B cell (primary cell): ENCODE measurements around the gene CAMK2D. TPM values are rescaled to one million over a fixed set of nuclear protein-coding genes. Genes with fewer than 3 reads are reported as not detected.

ENCODE experiments used
- ATAC-seq: fragments of 200-7000 bp; cut with Tn5 transposase; one replicate; pipeline ENCODE4 v1.10.0; 2021; ENCODE audit warnings: low read depth, mild to moderate bottlenecking, moderate number of reproducible peaks, moderate library complexity
- CTCF ChIA-PET: fragments of 350-600 bp; sonication (Branson Sonifier 250); formaldehyde crosslinking; loops from one replicate; lab custom pipeline; 2021; ENCODE audit warnings: antibody characterized with exemption, inconsistent platforms; lab: Charles Lee
- POLR2A ChIA-PET: fragments of 350-600 bp; sonication (Branson Sonifier 250); formaldehyde crosslinking; loops from one replicate; lab custom pipeline; 2021; ENCODE audit warnings: antibody characterized with exemption; lab: Charles Lee
- DNase-seq: peaks from one replicate; pipeline ENCODE4 v3.0.0; 2013
- H2AFZ ChIP-seq: 2 replicates; pipeline ENCODE4 v1.6.1; 2012; ENCODE audit warnings: mild to moderate bottlenecking, low read depth, low read length; ENCODE audit not compliant: insufficient read depth, poor library complexity, severe bottlenecking
- H3K27ac ChIP-seq, 2 donors: 1 replicate in 1 of 2; 2 replicates in 1 of 2; pipeline ENCODE4 v1.5.1; 2012 to 2013; ENCODE audit warnings: low read length in 2 of 2, mild to moderate bottlenecking in 2 of 2, moderate library complexity in 1 of 2
- H3K27me3 ChIP-seq, 4 experiments: fragments of 200-600 bp in 1 of 4; sonication (generic) in 1 of 4; replicated peaks in 1 of 4; 1 replicate in 2 of 4; 2 replicates in 2 of 4; pipeline versions ENCODE4 v1.6.1 to v1.7.0; 2013 to 2016; ENCODE audit warnings: low read length in 3 of 4, mild to moderate bottlenecking in 2 of 4, mixed read lengths in 1 of 4, moderate library complexity in 1 of 4; ENCODE audit not compliant: insufficient read depth in 4 of 4, control insufficient read depth in 3 of 4; ENCODE audit errors: control extremely low read depth in 1 of 4
- H3K36me3 ChIP-seq, 2 experiments: replicated peaks in 1 of 2; 1 replicate in 1 of 2; 2 replicates in 1 of 2; pipeline versions ENCODE4 v1.6.1 to v1.7.1; 2013; ENCODE audit warnings: low read length in 1 of 2; ENCODE audit not compliant: insufficient read depth in 2 of 2, control insufficient read depth in 1 of 2; ENCODE audit errors: control extremely low read depth in 1 of 2, extremely low read depth in 1 of 2
- H3K4me1 ChIP-seq, 2 donors: fragments of 200-600 bp in 1 of 2; sonication (generic) in 1 of 2; 1 replicate in 1 of 2; 2 replicates in 1 of 2; pipeline versions ENCODE4 v1.5.1 to v1.6.1; 2013 to 2017; ENCODE audit warnings: low read length in 2 of 2; ENCODE audit not compliant: control insufficient read depth in 2 of 2, insufficient read depth in 2 of 2
- H3K4me2 ChIP-seq: replicated peaks from 2 replicates; pipeline ENCODE3; 2012; ENCODE audit warnings: mild to moderate bottlenecking, low read depth, low read length; ENCODE audit not compliant: poor library complexity, severe bottlenecking
- H3K4me3 ChIP-seq, 5 experiments: fragments of 200-600 bp in 1 of 5; sonication (generic) in 1 of 5; 1 replicate in 3 of 5; 2 replicates in 2 of 5; pipeline versions ENCODE4 v1.5.1 to v1.7.0; 2011 to 2016; ENCODE audit warnings: low read length in 4 of 5, mild to moderate bottlenecking in 4 of 5, low read depth in 2 of 5, control low read depth in 1 of 5, moderate library complexity in 1 of 5; ENCODE audit not compliant: insufficient read depth in 1 of 5; ENCODE audit errors: control extremely low read depth in 1 of 5, extremely low read depth in 1 of 5
- H3K79me2 ChIP-seq: fragments of 200-600 bp; sonication (generic); one replicate; pipeline ENCODE4 v1.6.0; 2016; ENCODE audit warnings: low read length; ENCODE audit not compliant: control insufficient read depth, insufficient read depth
- H3K9ac ChIP-seq: fragments of 200-600 bp; sonication (generic); 2 replicates; pipeline ENCODE4 v1.6.1; 2017; ENCODE audit warnings: mild to moderate bottlenecking, low read length, moderate library complexity
- H3K9me3 ChIP-seq, 3 donors: one replicate each; pipeline versions ENCODE4 v1.6.1 to v1.7.1; 2013; ENCODE audit warnings: low read length in 2 of 3; ENCODE audit not compliant: control insufficient read depth in 2 of 3, insufficient read depth in 1 of 3; ENCODE audit errors: control extremely low read depth in 1 of 3
- H4K20me1 ChIP-seq: 2 replicates; pipeline ENCODE4 v1.6.0; 2012; ENCODE audit warnings: mild to moderate bottlenecking, low read length; ENCODE audit not compliant: insufficient read depth, control insufficient read depth, poor library complexity, severe bottlenecking
- H3K27ac Mint-ChIP-seq: one replicate; pipeline ENCODE4 v1.8.0; 2021; ENCODE audit warnings: mixed read lengths
- H3K27me3 Mint-ChIP-seq: one replicate; pipeline ENCODE4 v1.8.0; 2021; ENCODE audit warnings: mixed read lengths
- H3K4me1 Mint-ChIP-seq: one replicate; pipeline ENCODE4 v1.8.0; 2021; ENCODE audit warnings: mixed read lengths
- H3K4me3 Mint-ChIP-seq: one replicate; pipeline ENCODE4 v1.8.0; 2021; ENCODE audit warnings: mixed read lengths
- H3K9me3 Mint-ChIP-seq: one replicate; pipeline ENCODE4 v1.8.0; 2022; ENCODE audit warnings: mixed read lengths; ENCODE audit not compliant: insufficient read depth
- EZH2 ChIP-seq: IDR thresholded peaks from 2 replicates; pipeline ENCODE4 v1.6.1; 2012; ENCODE audit warnings: borderline replicate concordance, low read depth, mild to moderate bottlenecking, moderate library complexity, low read length; ENCODE audit not compliant: insufficient read depth, poor library complexity, severe bottlenecking
- WGBS: methylation state at CpG from one replicate; pipeline ENCODE4 v1.1.5; 2013; ENCODE audit warnings: missing lambda C conversion rate; ENCODE audit not compliant: insufficient coverage; 5-methylcytosine and 5-hydroxymethylcytosine counted together
- intact Hi-C: fragments of 100-400 bp; cut with micrococcal nuclease; formaldehyde crosslinking; loops from one replicate; pipeline ENCODE4 v1.10.0; 2022
- polyA plus RNA-seq: library from polyadenylated mRNA; depleted of rRNA; stranded (reverse); fragments of >200 nt; gene quantifications from 2 replicates; pipeline ENCODE4 v1.2.3, GENCODE V29; 2012
- total RNA-seq, 2 donors: library from RNA; stranded (reverse); fragments of 120-200 nt in 1 of 2; gene quantifications; 1 replicate in 1 of 2; 2 replicates in 1 of 2; pipeline versions ENCODE4 v1.2.3 to v1.2.4, GENCODE V29; 2013 to 2022
- TF ChIP-seq, protein P1 (sequence below): fragments of 200-600 bp; IDR thresholded peaks from one replicate; pipeline ENCODE4 v1.8.0; 2022; ENCODE audit warnings: antibody characterized with exemption, mild to moderate bottlenecking

Gene CAMK2D
- total and polyA plus RNA-seq, 2 donors (not counting 1 experiment from before 2014, with no cell fraction given): 26.3 to 57.0 TPM

DNA sequence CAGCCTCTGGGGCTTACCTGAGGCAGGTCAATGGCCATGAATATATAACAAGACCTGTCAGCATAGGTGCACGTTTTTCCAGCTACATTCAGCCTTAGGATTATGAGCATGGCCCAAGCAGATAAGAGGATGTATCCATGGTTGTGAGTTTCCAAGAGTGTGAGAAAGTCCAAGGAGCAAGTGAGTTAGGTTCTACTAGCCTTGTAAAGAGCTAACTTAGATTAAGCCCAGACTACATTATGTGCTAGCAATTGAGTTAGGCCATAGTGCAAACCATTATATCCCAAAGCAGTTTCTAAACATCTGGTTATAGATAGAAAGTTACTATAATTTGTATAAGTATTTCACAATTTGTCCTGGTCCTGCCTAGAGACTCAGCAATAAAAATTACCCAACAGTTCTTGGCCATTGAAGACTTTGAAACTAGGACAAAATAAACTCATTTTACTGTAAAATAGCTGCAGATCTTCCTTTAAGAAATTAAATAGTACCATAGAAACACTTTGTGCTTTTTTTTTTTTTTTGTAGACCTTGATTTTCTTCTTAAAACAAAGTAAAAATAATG lies 312.0 kb downstream of the CAMK2D start:
- H3K79me2 ChIP-seq: no peaks in the 10 kb centered on the region
- peaks cover 0 to 5% of the 10 kb centered on the region in 2 experiments for H3K36me3 ChIP-seq
- TF ChIP-seq, protein P1, sequence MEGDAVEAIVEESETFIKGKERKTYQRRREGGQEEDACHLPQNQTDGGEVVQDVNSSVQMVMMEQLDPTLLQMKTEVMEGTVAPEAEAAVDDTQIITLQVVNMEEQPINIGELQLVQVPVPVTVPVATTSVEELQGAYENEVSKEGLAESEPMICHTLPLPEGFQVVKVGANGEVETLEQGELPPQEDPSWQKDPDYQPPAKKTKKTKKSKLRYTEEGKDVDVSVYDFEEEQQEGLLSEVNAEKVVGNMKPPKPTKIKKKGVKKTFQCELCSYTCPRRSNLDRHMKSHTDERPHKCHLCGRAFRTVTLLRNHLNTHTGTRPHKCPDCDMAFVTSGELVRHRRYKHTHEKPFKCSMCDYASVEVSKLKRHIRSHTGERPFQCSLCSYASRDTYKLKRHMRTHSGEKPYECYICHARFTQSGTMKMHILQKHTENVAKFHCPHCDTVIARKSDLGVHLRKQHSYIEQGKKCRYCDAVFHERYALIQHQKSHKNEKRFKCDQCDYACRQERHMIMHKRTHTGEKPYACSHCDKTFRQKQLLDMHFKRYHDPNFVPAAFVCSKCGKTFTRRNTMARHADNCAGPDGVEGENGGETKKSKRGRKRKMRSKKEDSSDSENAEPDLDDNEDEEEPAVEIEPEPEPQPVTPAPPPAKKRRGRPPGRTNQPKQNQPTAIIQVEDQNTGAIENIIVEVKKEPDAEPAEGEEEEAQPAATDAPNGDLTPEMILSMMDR: no peak
- ATAC-seq: no peak
- H3K27me3 Mint-ChIP-seq: no peaks in the 10 kb centered on the region
- DNase-seq: no peak
- H3K4me1 Mint-ChIP-seq: peaks cover 11% of the 10 kb centered on the region
- no peaks in the 10 kb centered on the region for H3K4me1 ChIP-seq
- POLR2A ChIA-PET: no interaction called here
- H3K27ac Mint-ChIP-seq: no peak overlapping the region
- no peak overlapping the region for H2AFZ ChIP-seq
- H3K4me3 ChIP-seq: no peak overlapping the region
- H3K27ac ChIP-seq: no peak overlapping the region
- no peak overlapping the region for H3K9ac ChIP-seq
- H3K9me3 ChIP-seq: no peaks in the 10 kb centered on the region
- no peaks in the 10 kb centered on the region for H3K9me3 Mint-ChIP-seq
- H3K27me3 ChIP-seq: no peaks in the 10 kb centered on the region
- H4K20me1 ChIP-seq: no peaks in the 10 kb centered on the region
- H3K4me3 Mint-ChIP-seq: no peak overlapping the region
- CTCF ChIA-PET: interaction anchor here (1.1 kb wide), 1 partner anchor 55 kb away, joined by 3 read pairs; no protein-coding TSS in a partner anchor
- intact Hi-C loops: no loop called here
- H3K4me2 ChIP-seq: no peak overlapping the region
- WGBS: no CpG with 5 or more reads among the region's 1 CpG

DNA sequence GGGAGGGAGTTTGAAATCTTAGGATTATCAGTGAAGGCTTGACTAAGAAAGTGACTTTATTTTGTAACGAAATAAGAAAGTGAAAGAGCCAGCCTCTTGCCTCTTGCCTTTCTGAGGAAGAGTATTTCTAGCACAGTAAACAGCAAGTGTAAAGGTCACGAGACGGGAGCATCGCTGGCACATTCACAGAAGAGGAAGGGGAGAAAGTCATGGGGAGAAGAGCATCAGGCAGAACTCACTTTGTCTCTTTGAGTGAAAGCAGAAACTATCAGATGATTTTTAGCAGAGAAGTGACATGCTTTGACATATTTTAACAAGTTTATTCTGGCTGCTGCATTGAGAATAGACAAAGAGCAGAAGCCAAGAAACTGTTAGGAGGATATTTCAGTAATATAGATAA lies 313.8 kb downstream of the CAMK2D start:
- Histone ChIP-seq H3K9me3 (no peaks in the 10 kb centered on the region), H4K20me1 (no peaks in the 10 kb centered on the region), H3K27me3 (no peaks in the 10 kb centered on the region), H3K36me3 (no peaks in the 10 kb centered on the region), H3K27ac (no peak overlapping the region), H3K4me1 (no peaks in the 10 kb centered on the region), H3K4me2 (no peak overlapping the region), H3K4me3 (no peak overlapping the region), H3K9ac (no peak overlapping the region), H3K79me2 (no peaks in the 10 kb centered on the region), H2AFZ (no peak overlapping the region)
- peak; percentile 47 for ATAC-seq
- CTCF ChIA-PET: interaction anchor here (0.5 kb wide), 1 partner anchor 10 kb away, joined by 3 read pairs; no protein-coding TSS in a partner anchor
- intact Hi-C loops: no loop called here
- H3K9me3 Mint-ChIP-seq: no peaks in the 10 kb centered on the region
- peak; percentile 26 for DNase-seq
- no peaks in the 10 kb centered on the region for H3K27me3 Mint-ChIP-seq
- TF ChIP-seq, protein P1: no peak
- no peak for TF ChIP-seq EZH2
- H3K4me3 Mint-ChIP-seq: no peak overlapping the region
- 57% methylated on average over 4 of the region's 4 CpGs for WGBS
- H3K27ac Mint-ChIP-seq: no peak overlapping the region
- no peaks in the 10 kb centered on the region for H3K4me1 Mint-ChIP-seq
- POLR2A ChIA-PET: no interaction called here
